H1 (cell line): ENCODE data around the gene RYR3. TPM values are rescaled to one million over a fixed set of nuclear protein-coding genes. Genes with fewer than 3 reads are reported as not detected.

Source experiments
- CTCF ChIA-PET: fragments of 300-600 bp; sonication (Branson Sonifier 250); formaldehyde crosslinking; loops from one replicate; lab custom pipeline; 2021; ENCODE audit not compliant: partially characterized antibody; lab: Charles Lee
- POLR2A ChIA-PET: fragments of 300-600 bp; sonication (Branson Sonifier 250); formaldehyde crosslinking; loops from one replicate; lab custom pipeline; 2021; ENCODE audit warnings: inconsistent platforms; ENCODE audit not compliant: partially characterized antibody; lab: Charles Lee
- DNase-seq, 2 experiments: peaks; one replicate each; pipeline versions ENCODE4 v3.0.0 to v3.0.0-alpha.2; 2010 to 2022; ENCODE audit warnings: low spot score in 2 of 2, low read depth in 1 of 2, mixed read lengths in 1 of 2
- FAIRE-seq: peaks from 2 replicates; lab custom pipeline; 2011; peaks lifted over from hg19 to GRCh38; lab: Jason Lieb, UNC
- H2AFZ ChIP-seq: 2 replicates; pipeline ENCODE4 v1.8.1; 2012; ENCODE audit warnings: low read length, inconsistent platforms
- H2AK5ac ChIP-seq: 2 replicates; pipeline ENCODE4 v1.6.1; 2013; ENCODE audit warnings: low read depth, low read length
- H2BK120ac ChIP-seq: replicated peaks from 2 replicates; pipeline ENCODE3; 2013; ENCODE audit warnings: low read depth, low read length, inconsistent platforms
- H2BK12ac ChIP-seq: 2 replicates; pipeline ENCODE4 v1.6.1; 2013; ENCODE audit warnings: low read depth, low read length
- H2BK15ac ChIP-seq: 2 replicates; pipeline ENCODE4 v1.6.1; 2013; ENCODE audit warnings: low read length
- H2BK20ac ChIP-seq: 2 replicates; pipeline ENCODE4 v1.6.1; 2013; ENCODE audit warnings: low read length
- H2BK5ac ChIP-seq: 2 replicates; pipeline ENCODE4 v1.6.1; 2013; ENCODE audit warnings: low read depth, low read length
- H3K14ac ChIP-seq: 2 replicates; pipeline ENCODE4 v1.6.1; 2013; ENCODE audit warnings: inconsistent platforms; ENCODE audit not compliant: insufficient read length
- H3K18ac ChIP-seq: 2 replicates; pipeline ENCODE4 v1.6.1; 2013; ENCODE audit warnings: low read length; ENCODE audit errors: extremely low read depth
- H3K23ac ChIP-seq: 2 replicates; pipeline ENCODE4 v1.6.1; 2013; ENCODE audit warnings: inconsistent platforms; ENCODE audit not compliant: insufficient read length
- H3K23me2 ChIP-seq: 2 replicates; pipeline ENCODE4 v1.6.1; 2013; ENCODE audit warnings: low read depth, low read length
- H3K27ac ChIP-seq: 2 replicates; pipeline ENCODE4 v1.6.1; 2011; ENCODE audit warnings: low read depth, low read length, inconsistent platforms
- H3K27me3 ChIP-seq, 4 experiments: replicated peaks in 1 of 4; 1 replicate in 1 of 4; 2 replicates in 3 of 4; pipeline versions ENCODE4 v1.6.1 to v1.8.1; 2011 to 2013; ENCODE audit warnings: low read length in 3 of 4, mild to moderate bottlenecking in 3 of 4, inconsistent platforms in 2 of 4, mixed read lengths in 2 of 4, moderate library complexity in 1 of 4; ENCODE audit not compliant: control insufficient read depth in 3 of 4, insufficient read depth in 3 of 4; ENCODE audit errors: extremely low read depth in 1 of 4
- H3K36me3 ChIP-seq, 4 experiments: 2 replicates each; pipeline versions ENCODE4 v1.6.1 to v1.8.1; 2011 to 2013; ENCODE audit warnings: mild to moderate bottlenecking in 4 of 4, low read length in 3 of 4, moderate library complexity in 2 of 4, control low read depth in 1 of 4, inconsistent platforms in 1 of 4; ENCODE audit not compliant: insufficient read depth in 4 of 4, control insufficient read depth in 2 of 4
- H3K4ac ChIP-seq: replicated peaks from 2 replicates; pipeline ENCODE3; 2013; ENCODE audit warnings: low read length, low read depth, mixed read lengths, inconsistent platforms; ENCODE audit not compliant: insufficient read length
- H3K4me1 ChIP-seq, 4 experiments: replicated peaks in 1 of 4; 1 replicate in 1 of 4; 2 replicates in 3 of 4; pipeline versions ENCODE4 v1.6.1 to v1.8.1; 2011 to 2013; ENCODE audit warnings: low read length in 3 of 4, inconsistent platforms in 2 of 4, mixed read lengths in 1 of 4; ENCODE audit not compliant: insufficient read depth in 4 of 4, control insufficient read depth in 3 of 4
- H3K4me2 ChIP-seq, 2 experiments: 2 replicates each; pipeline versions ENCODE4 v1.6.1 to v1.8.1; 2011 to 2013; ENCODE audit warnings: low read depth in 2 of 2, low read length in 2 of 2, control low read depth in 1 of 2, inconsistent platforms in 1 of 2, mild to moderate bottlenecking in 1 of 2; ENCODE audit not compliant: insufficient read depth in 1 of 2
- H3K4me3 ChIP-seq, 4 experiments: fragments of 200-600, 300-600 bp in 1 of 4; sonication (generic), shearing (Covaris generic), sonication (Bioruptor Twin) in 1 of 4; 2 replicates each; pipeline versions ENCODE4 v1.5.1 to v1.8.1; 2011 to 2016; ENCODE audit warnings: low read length in 4 of 4, low read depth in 3 of 4, control low read depth in 2 of 4, inconsistent platforms in 2 of 4, mild to moderate bottlenecking in 2 of 4, mixed read lengths in 1 of 4, moderate library complexity in 1 of 4; ENCODE audit not compliant: insufficient read depth in 2 of 4; ENCODE audit errors: extremely low read depth in 1 of 4
- H3K56ac ChIP-seq: replicated peaks from 2 replicates; pipeline ENCODE3; 2013; ENCODE audit warnings: low read depth, mild to moderate bottlenecking, mixed read lengths, low read length, inconsistent platforms; ENCODE audit not compliant: insufficient read length
- H3K79me1 ChIP-seq: 2 replicates; pipeline ENCODE4 v1.6.1; 2013; ENCODE audit warnings: low read depth, low read length, control low read depth
- H3K79me2 ChIP-seq, 2 experiments: 2 replicates each; pipeline versions ENCODE4 v1.6.1 to v1.8.1; 2012 to 2013; ENCODE audit warnings: low read length in 2 of 2, mild to moderate bottlenecking in 2 of 2, inconsistent platforms in 1 of 2; ENCODE audit not compliant: insufficient read depth in 2 of 2, control insufficient read depth in 1 of 2
- H3K9ac ChIP-seq, 4 experiments: replicated peaks in 1 of 4; 1 replicate in 1 of 4; 2 replicates in 3 of 4; pipeline versions ENCODE4 v1.6.1 to v1.8.1; 2011 to 2013; ENCODE audit warnings: low read depth in 3 of 4, low read length in 3 of 4, control low read depth in 2 of 4, mild to moderate bottlenecking in 2 of 4, moderate library complexity in 2 of 4, inconsistent platforms in 1 of 4; ENCODE audit errors: extremely low read depth in 1 of 4
- H3K9me3 ChIP-seq, 2 experiments: 2 replicates each; pipeline versions ENCODE4 v1.6.1 to v1.8.1; 2012 to 2013; ENCODE audit warnings: mild to moderate bottlenecking in 2 of 2, moderate library complexity in 2 of 2, control low read depth in 1 of 2, inconsistent platforms in 1 of 2, low read depth in 1 of 2, low read length in 1 of 2, mixed read lengths in 1 of 2; ENCODE audit not compliant: insufficient read depth in 2 of 2
- H4K20me1 ChIP-seq, 2 experiments: replicated peaks in 1 of 2; 2 replicates each; pipeline versions ENCODE3 to v1.8.1; 2011 to 2013; ENCODE audit warnings: inconsistent platforms in 2 of 2, low read length in 2 of 2, mild to moderate bottlenecking in 1 of 2; ENCODE audit not compliant: insufficient read depth in 2 of 2, control insufficient read depth in 1 of 2
- H4K5ac ChIP-seq: 2 replicates; pipeline ENCODE4 v1.6.1; 2013; ENCODE audit warnings: low read length, low read depth, mixed read lengths, inconsistent platforms; ENCODE audit not compliant: insufficient read length
- H4K8ac ChIP-seq: 2 replicates; pipeline ENCODE4 v1.8.0; 2013; ENCODE audit warnings: mild to moderate bottlenecking, moderate library complexity, low read length, inconsistent platforms; ENCODE audit not compliant: insufficient read depth; ENCODE audit errors: extremely low read depth
- H4K91ac ChIP-seq: replicated peaks from 2 replicates; pipeline ENCODE3; 2013; ENCODE audit warnings: low read length, mixed read lengths, inconsistent platforms; ENCODE audit not compliant: insufficient read length
- JUND ChIP-seq: IDR thresholded peaks from 2 replicates; pipeline ENCODE4 v1.6.1; 2011; ENCODE audit warnings: mild to moderate bottlenecking, improper control_type of control experiment, low read length
- SIN3A ChIP-seq, 2 experiments: IDR thresholded peaks in 1 of 2; conservative IDR thresholded peaks in 1 of 2; 2 replicates each; pipeline ENCODE4 v1.6.1; 2011 to 2012; ENCODE audit warnings: low read length in 2 of 2, improper control_type of control experiment in 1 of 2, low read depth in 1 of 2, mild to moderate bottlenecking in 1 of 2
- WGBS, 2 experiments: shearing (Covaris generic) in 1 of 2; methylation state at CpG; one replicate each; pipeline versions ENCODE4 v1.1.6 to v1.1.7; 2013 to 2015; ENCODE audit warnings: low lambda C conversion rate in 2 of 2, mixed read lengths in 2 of 2, inconsistent platforms in 1 of 2, low coverage in 1 of 2, missing lambda C conversion rate in 1 of 2; ENCODE audit not compliant: insufficient replicate concordance in 2 of 2, insufficient coverage in 1 of 2, insufficient read length in 1 of 2; ENCODE audit errors: extremely low coverage in 1 of 2, missing lambda C conversion rate in 1 of 2; 5-methylcytosine and 5-hydroxymethylcytosine counted together
- polyA plus RNA-seq, 7 experiments: library from polyadenylated mRNA; depleted of rRNA in 3 of 7; stranded (reverse) in 5 of 7; unstranded in 2 of 7; fragments of >200 nt in 5 of 7; fragments of 200-250 nt in 2 of 7; gene quantifications; 1 replicate in 5 of 7; 2 replicates in 1 of 7; 4 replicates in 1 of 7; pipeline versions ENCODE4 v1.2.1 to v1.2.3, GENCODE V29; 2011 to 2013; ENCODE audit warnings: missing spikeins in 2 of 7, mixed read lengths in 2 of 7
- total RNA-seq: library from RNA; stranded (reverse); fragmentation: NEBNext Ultra II Directional; extraction: Animal tissue kit (Norgen Biotek cat#: 25700); gene quantifications from 2 replicates; pipeline ENCODE4 v1.2.1, GENCODE V29; 2021

Gene RYR3
- total and polyA plus RNA-seq, 2 of the 8 experiments (the other 6 are each of a cell fraction or from before 2014, with no cell fraction given): 0.33 to 3.4 TPM

DNA sequence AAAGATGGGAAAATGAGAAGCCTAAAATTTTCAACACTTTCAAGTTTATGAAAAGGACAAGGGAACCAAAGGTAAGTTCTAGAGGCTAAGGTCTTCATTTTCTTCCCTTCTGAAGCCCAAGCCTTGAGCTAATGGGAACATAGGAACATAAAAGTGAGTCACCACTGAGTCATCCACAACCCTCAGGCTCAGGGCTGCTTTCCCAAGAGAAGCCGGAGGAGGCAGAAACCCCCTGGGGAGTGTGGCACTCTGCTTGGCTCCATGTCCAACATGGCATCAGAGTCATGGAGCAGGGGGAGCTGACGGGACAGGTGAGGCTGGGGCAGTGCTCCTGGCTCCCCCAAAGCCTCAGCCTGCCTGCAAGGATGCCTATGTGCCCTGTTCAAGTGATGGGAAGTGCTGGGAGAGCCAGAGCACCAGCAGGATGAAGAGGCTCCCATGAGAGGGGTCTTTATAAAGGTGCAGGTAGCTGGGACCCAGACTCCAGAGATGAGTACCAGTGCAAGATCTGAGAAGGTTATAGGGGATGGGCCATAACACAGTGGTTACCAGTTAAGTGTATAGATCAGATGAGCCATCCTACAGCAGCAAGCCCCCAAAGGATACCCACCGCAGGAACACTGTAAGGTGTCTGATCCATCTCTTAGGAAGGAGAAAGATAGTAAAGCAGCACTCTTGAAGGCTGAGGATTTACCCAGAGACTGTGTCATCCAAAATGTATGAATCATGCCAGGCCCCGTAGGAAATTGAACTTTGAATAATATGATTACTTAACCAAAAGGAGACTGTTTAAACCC lies 31.8 kb upstream of the RYR3 start:
- H4K20me1 ChIP-seq: no peaks in the 10 kb centered on the region
- peak overlapping the region; percentile 95; the same call in 1 of the 2 replicates for H2BK12ac ChIP-seq
- H4K8ac ChIP-seq: no peak overlapping the region; the same call in 1 of the 2 replicates
- no peak overlapping the region for H3K4me3 ChIP-seq
- no peak overlapping the region for H2AK5ac ChIP-seq
- H3K56ac ChIP-seq: no peak overlapping the region
- no peaks in the 10 kb centered on the region; a peak in 1 of 7 replicates for H3K27me3 ChIP-seq
- FAIRE-seq (no peak), DNase-seq (peak in 1 of 2 experiments; percentile 51)
- no peak overlapping the region for H4K5ac ChIP-seq
- no peak overlapping the region for H2AFZ ChIP-seq
- H3K27ac ChIP-seq: no peak overlapping the region
- H2BK20ac ChIP-seq: no peak overlapping the region; the same call in 1 of the 2 replicates
- peak overlapping the region; percentile 60; the same call in 1 of the 2 replicates for H3K18ac ChIP-seq
- H3K4ac ChIP-seq: no peak overlapping the region
- H4K91ac ChIP-seq: no peak overlapping the region
- H3K9ac ChIP-seq: no peak overlapping the region
- H3K79me2 ChIP-seq: no peaks in the 10 kb centered on the region
- H3K4me2 ChIP-seq: no peak overlapping the region; a peak in 1 of 4 replicates
- TF ChIP-seq SIN3A (conservative IDR thresholded peaks at IDR 0.05 in 1 of 2, IDR thresholded peaks at IDR 0.05 in 1 of 2; ENCODE audit: low read depth in 1 of 2, low read length in 2 of 2): no peak
- TF ChIP-seq JUND: peak; percentile 71
- no peaks in the 10 kb centered on the region for H3K23me2 ChIP-seq
- H2BK5ac ChIP-seq: peak overlapping the region; percentile 75; the same call in 1 of the 2 replicates
- peaks cover 0 to 3% (median 1%) of the 10 kb centered on the region in 4 experiments; a peak in 3 of 7 replicates for H3K4me1 ChIP-seq
- H2BK120ac ChIP-seq: no peak overlapping the region
- no peak overlapping the region for H3K23ac ChIP-seq
- no peaks in the 10 kb centered on the region for H3K9me3 ChIP-seq
- no peaks in the 10 kb centered on the region for H3K36me3 ChIP-seq
- no peak overlapping the region for H2BK15ac ChIP-seq
- ChIA-PET POLR2A (no interaction called here), CTCF (interaction anchor here (0.8 to 1.7 kb wide), 4 partner anchors 9 to 51 kb away, joined by 3 to 5 read pairs (median 3); no protein-coding TSS in a partner anchor)
- H3K14ac ChIP-seq: no peak overlapping the region
- WGBS, 2 experiments: 82% methylated on average over 4 of the region's 4 CpGs; no CpG with 5 or more reads in 1 of the 2 experiments
- H3K79me1 ChIP-seq: no peaks in the 10 kb centered on the region
